ENCODE data around the gene DNAH5.
A peak's percentile ranks its signal among the peaks of the same experiment; 100 is the strongest.
"Not testable (repeated sequence)": the region's sequence is repeated elsewhere in the genome, so short reads cannot be mapped to it uniquely, and the experiment has no call there.

The DNAH5 gene, protein sequence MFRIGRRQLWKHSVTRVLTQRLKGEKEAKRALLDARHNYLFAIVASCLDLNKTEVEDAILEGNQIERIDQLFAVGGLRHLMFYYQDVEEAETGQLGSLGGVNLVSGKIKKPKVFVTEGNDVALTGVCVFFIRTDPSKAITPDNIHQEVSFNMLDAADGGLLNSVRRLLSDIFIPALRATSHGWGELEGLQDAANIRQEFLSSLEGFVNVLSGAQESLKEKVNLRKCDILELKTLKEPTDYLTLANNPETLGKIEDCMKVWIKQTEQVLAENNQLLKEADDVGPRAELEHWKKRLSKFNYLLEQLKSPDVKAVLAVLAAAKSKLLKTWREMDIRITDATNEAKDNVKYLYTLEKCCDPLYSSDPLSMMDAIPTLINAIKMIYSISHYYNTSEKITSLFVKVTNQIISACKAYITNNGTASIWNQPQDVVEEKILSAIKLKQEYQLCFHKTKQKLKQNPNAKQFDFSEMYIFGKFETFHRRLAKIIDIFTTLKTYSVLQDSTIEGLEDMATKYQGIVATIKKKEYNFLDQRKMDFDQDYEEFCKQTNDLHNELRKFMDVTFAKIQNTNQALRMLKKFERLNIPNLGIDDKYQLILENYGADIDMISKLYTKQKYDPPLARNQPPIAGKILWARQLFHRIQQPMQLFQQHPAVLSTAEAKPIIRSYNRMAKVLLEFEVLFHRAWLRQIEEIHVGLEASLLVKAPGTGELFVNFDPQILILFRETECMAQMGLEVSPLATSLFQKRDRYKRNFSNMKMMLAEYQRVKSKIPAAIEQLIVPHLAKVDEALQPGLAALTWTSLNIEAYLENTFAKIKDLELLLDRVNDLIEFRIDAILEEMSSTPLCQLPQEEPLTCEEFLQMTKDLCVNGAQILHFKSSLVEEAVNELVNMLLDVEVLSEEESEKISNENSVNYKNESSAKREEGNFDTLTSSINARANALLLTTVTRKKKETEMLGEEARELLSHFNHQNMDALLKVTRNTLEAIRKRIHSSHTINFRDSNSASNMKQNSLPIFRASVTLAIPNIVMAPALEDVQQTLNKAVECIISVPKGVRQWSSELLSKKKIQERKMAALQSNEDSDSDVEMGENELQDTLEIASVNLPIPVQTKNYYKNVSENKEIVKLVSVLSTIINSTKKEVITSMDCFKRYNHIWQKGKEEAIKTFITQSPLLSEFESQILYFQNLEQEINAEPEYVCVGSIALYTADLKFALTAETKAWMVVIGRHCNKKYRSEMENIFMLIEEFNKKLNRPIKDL (N-terminal part only)

DNA sequence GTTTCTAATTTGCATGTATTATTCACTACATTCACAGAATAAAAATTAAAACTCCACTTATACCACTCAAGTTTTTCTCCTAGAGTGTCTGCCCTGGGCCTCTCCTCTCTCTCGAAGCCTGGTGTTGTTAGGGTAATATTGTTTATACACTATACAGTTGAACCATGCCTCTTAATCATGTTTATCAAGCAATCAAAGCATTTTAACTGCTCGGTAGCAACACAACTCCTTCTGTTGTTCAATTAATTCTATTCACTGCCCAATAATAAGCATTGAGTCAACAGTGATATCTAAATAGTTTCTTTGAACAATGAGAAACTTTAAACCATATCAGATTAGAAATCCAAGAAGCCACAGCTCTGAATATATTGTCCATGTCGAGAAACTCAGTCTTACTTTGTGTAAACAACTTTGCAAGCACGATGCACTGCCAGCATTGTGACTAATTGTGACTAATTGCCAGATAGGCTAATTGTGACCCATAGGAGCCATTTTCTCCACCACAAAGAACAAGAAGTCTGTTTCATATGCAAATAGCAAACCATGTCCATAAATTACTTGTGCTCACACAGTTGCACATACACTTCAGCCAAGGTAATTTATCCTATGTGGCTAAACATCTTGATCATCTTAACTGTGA lies at the start of gene DNAH5:
DNAH5 (minus strand) TSS at position 129 of the 640 bp plus-strand sequence. CDS start 250 bp downstream, outside the sequence.
- peak; percentile 71 for DNase-seq

DNA sequence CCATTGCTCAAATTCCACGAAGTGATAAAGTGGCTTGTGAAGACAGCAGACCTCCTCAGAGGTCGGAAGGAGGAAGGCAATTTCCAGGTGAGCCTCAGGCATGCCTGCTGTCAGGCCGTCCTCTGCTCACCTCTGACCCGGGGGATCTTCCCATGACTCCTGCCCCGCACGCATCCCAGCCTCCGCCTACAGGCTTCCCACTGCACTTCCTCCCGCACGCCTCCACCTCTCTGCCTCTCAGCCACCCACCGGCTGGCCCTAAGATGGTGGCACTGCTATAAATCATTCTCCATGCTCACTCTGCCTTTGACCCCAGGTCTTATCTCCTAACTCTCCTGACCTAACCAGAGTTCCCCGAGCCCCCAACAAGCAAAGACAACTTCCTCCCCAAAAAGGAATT lies 49.4 kb upstream of the DNAH5 start:
- DNase-seq, result no peak

GRCh38 chr5:13992795-13993194 lies 48.3 kb upstream of the DNAH5 start:
- DNase-seq, result no peak

DNA sequence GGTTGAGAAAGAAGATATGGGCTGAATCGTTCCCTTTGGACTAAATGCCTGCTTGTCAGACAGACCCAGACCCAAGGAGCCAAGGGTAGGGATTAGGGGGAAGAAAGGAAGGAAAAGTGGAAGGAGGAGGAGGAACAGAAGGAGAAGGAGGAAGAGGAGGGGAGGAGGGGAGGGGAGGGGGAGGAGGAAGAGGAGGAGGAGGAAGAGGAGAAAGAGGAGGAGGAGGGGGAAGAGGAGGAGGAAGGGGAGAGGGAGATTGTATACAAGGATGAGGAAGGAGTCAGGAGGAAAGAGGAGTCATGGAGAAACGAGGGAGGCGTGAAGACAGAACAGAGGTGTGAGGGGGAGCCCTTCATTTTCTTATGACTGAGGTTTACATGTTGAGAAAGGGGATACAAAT lies 46.9 kb upstream of the DNAH5 start:
- DNase-seq, result no peak

- DNase-seq, result no peak
Measured at GRCh38 chr5:13990896-13991295, 46.4 kb upstream of the DNAH5 start.

- no peak for DNase-seq
Measured at GRCh38 chr5:13989832-13990231, 45.3 kb upstream of the DNAH5 start.

DNA sequence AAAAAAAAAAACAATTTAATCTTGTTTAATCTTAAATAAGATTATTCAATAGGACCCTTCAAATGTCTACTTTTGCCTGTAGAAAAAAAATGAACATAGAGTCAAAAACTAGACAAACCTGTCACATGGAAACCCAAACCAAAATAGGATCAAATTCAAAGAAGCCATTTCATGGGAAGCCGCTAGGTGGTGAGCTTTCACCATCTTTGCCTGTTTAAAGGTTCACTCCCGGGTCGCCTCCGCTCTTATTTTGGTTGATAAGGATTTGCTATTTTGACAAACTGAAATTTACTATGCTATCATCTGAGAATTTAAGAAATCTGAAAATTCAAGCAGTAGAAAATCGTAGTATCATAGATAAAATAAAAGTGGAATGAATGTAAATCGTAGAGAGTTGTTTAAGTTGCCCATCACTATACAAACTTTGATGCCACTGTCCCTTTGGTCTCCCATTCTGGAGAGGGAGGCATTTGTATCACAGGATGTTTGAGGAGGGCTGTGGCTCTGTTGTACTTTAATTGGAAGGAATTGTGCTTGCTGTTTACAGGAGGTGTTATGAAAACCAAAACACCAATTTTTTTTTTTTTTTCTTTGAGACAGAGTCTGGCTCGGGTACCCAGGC lies 43.5 kb upstream of the DNAH5 start:
- peak; percentile 67 for DNase-seq

GRCh38 chr5:13985731-13986418 lies 41.4 kb upstream of the DNAH5 start:
- DNase-seq, result no peak

GRCh38 chr5:13984888-13985287 lies 40.4 kb upstream of the DNAH5 start:
- not testable (repeated sequence) for DNase-seq

DNA sequence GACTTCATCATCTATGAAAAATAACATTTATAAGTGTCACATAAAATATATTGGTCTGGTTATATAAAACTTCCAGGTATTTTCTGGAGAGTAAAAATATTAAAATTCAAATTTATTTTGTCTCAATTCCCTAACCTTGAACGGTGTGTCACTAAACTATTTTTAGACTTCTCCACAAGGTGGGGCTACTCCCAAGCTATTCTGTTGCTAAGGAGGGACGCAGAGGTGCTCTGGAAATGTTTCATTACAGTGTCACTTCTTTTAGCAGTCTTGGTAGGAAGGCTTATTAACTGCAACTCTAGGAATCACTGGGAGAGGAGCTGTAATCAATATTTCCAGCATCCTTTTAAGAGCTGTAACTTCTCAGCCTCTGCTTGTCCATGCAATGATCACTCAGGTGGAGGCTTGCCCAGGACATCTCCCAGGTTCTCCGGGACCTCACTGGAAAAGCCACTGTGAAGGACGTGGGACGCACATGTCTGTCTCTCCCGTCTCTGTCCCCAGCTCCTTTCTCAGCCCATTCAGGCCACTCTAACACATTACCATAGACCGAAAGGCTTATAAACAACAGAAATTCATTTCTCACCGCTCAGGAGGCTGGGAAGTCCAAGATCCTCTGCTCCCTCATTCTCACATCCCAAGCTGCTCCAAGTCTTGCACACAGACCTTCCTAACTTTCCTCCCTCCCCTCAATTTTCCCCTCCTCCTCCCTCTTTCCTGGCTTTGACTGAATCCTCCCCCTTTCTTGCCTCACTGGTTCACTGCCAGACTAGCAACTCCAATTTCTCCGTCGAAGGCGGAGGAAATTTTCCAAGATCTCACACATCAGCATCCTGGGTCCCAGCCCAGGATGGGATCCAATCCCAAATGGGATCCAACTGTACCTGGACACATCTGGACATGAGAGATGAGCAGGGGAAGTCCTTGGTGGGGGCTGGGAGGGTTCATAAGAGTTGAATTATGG lies 32.7 kb upstream of the DNAH5 start:
- peak; percentile 26 for DNase-seq

- no peak for DNase-seq
Measured at GRCh38 chr5:13976223-13976622, 31.7 kb upstream of the DNAH5 start.

DNA sequence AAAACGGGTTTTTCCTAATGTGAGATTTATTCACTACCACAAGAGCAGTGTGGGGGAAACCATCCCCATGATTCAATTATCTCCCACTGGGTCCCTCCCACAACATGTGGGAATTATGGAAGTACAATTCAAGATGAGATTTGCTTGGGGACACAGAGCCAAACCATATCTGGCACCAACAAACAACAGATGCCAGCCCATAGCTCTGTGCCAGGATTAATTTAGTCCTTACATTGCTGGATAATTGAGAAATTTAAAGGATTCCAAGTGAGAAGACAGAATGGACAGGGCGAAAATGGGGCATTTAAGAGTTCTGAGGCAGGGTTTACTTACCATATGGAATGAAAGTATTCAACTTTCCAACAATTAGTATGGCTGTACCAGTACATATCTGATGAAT lies 30.8 kb upstream of the DNAH5 start:
- DNase-seq, result no peak

DNA sequence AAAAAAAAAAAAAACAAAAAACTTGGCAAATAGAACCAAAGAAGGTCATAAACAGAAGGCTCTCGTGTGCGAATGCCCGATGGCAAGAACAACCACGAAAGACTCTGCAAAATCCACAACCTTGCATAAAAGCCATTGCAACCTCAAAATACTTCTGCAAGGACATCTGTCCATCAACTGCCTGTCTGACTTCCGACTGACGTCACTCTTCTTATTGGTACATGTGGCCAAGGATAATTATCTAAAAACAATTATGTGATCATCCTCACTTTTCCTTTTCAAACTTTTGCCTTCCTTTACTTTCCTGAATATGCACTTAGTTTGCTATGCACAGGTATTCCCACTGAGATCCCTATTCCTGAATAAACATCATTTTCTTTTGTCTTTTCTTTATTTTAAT lies 29.2 kb upstream of the DNAH5 start:
- DNase-seq, result no peak

GRCh38 chr5:13972029-13972428 lies 27.5 kb upstream of the DNAH5 start:
- no peak for DNase-seq

DNA sequence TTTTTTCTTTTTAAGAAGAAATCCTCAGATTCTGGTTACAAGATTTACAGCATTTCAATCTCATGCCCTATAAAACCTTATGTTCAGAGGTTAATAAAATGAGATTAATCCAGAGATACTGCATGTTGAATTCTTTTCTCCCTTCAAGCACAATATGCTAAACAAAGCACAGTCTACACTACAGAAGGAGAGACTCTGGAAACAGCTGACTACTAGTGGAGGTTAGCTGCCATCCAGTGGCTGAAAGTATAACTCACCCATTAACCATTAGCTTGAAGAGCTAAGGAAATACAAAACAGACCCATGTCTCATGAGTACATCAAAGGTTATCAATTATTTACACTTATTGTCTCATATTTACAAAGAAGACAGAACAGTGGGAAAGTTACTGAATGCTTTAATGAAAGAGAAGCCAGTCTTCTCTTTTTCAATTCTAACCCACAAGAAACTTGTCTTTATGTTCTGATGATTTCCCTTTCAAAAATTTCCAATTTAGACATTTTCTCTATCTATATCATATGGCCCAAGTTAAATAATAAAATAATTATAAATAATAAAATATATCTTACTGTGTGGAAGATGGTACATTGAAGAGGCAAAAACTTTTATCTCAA lies 12.7 kb upstream of the DNAH5 start:
- DNase-seq, result peak; percentile 70

DNA sequence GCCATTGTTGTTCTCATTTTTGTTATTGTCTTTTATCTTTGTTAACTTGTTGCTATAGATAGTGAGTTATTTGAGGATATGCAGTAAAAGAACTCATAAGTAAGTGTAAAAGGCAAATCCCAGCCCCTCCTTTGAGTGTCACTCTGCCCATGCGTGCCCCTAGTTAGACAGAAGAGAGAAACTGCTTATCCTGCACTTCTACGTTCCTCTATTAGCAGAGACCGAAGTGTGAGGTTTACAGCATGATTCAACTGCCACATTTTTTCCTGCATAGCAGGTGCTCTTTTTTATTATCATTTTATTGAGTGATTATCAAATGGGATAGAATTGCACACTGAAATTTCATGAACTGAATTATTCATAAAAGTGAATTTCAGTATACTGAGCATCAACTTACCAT lies 12.0 kb upstream of the DNAH5 start:
- peak; percentile 10 for DNase-seq

DNA sequence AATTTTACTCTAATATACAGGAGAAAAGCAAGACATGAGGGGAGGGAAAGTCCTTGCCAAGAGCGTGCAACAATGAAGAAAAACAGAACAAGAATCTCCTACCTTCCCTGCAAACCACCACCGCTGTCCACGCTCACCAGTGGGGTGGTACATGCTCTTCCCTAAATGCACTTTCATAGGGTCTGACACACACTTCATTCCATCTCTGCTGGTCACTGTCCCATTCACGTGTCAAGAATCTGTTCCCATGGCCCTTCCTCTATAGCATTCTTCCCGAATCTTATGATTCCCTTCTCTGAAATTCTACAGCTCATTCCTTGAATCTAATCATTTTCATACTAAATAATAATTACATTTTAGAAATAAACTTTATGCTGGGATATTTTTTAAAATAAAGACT lies 11.4 kb upstream of the DNAH5 start:
- no peak for DNase-seq

DNA sequence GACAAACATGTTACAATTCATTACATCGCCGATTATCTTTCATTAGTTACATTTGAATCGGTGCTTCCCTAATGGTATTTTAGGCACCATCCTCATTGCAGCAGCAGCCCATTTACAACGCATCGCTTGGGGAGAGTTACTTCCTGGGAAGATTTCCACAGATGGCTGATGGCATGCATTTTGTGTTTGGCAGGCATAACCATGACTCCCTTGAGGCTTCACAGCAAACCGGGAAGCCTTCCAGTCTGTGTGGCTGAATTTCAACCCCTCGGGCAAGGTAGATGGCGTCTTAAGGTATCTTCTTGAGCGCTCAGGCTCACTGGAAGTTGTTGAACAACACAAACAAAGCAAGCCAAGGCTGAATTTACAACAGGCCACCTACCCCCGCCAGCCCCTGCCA lies 1.6 kb upstream of the DNAH5 start:
- peak; percentile 36 for DNase-seq

DNA sequence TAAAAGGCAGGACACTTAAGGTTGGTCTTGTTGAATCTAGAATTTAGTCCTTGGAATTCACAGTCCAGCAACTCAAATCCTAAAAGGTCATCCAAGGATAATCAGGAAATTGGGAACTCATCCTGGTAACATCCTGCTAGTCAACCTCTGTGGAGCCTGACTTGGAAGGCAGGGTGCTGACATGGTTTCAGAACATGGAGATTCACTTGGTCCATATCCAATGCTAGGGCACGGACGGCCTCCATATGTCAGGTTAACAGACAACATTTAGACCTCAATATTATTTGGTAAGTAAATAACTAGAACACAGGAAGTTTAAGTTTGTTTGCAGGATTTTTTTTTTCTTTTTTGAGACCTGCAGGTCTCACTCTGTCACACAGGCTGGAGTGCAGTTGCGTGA lies 783 bp upstream of the DNAH5 start:
- DNase-seq, result no peak

GRCh38 chr5:13943676-13944075 lies 812 bp downstream of the DNAH5 start:
- DNase-seq, result peak; percentile 17

All from DMS79 treated with DMSO at 0.1 percent for 48 hours (cell line).